Skeletal muscle cell (primary cell): ENCODE data around the gene LSR.
"Not testable (repeated sequence)": the region's sequence is repeated elsewhere in the genome, so short reads cannot be mapped to it uniquely, and the experiment has no call there.

ENCODE experiments used
- DNase-seq: peaks from one replicate; pipeline ENCODE4 v3.0.0-alpha.2; 2010; ENCODE audit warnings: low read depth
- H3K4me3 ChIP-seq: 2 replicates; pipeline ENCODE4 v1.5.1; 2011; ENCODE audit warnings: low read depth, mild to moderate bottlenecking, control low read depth, low read length, moderate library complexity

The LSR gene

DNA sequence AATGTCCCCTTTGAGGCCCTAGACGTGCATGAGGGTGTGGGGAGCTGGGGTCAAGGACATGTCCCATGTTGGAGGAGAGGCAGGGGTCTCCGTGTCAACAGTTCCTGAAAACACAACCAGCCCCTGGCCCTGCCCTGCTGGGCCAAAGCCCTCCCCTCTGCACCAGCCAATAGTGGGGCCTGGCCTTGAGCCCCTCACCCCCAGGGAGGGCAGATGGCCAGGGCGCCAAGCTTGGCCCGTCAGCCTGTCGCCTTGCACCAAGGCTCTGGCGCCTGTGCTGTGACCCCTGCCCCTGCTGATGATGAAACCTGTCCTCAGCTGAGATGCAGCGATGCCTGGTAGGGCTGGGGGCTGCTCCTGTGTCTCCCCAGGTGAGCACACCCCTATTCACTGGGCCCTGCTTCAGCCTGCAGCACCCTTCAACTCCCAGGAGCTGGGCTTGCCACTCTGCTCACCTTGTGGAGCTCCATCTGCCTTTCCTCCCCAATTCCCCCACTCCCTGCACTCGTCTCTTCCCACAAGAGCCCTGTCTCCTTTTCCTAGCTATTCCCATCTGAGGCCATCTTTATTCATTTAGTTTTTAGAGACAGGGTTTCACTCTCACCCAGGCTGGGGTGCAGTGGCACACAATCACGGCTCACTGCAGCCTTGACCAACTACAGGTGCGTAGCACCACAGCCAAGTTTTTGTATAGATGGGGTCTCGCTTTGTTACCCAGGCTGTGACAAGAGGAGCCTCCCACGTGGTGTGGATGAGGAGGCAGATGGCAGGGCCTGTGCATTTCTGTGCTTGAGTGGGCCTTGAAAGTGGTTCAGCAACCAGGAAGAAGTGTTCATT, 31.4 kb downstream of the LSR start:
- no peak overlapping the region for H3K4me3 ChIP-seq
- no peak for DNase-seq

- H3K4me3 ChIP-seq: no peak overlapping the region
- DNase-seq: no peak
These were observed 32.5 kb downstream of the LSR start for GRCh38 chr19:35281303-35281702.

DNA sequence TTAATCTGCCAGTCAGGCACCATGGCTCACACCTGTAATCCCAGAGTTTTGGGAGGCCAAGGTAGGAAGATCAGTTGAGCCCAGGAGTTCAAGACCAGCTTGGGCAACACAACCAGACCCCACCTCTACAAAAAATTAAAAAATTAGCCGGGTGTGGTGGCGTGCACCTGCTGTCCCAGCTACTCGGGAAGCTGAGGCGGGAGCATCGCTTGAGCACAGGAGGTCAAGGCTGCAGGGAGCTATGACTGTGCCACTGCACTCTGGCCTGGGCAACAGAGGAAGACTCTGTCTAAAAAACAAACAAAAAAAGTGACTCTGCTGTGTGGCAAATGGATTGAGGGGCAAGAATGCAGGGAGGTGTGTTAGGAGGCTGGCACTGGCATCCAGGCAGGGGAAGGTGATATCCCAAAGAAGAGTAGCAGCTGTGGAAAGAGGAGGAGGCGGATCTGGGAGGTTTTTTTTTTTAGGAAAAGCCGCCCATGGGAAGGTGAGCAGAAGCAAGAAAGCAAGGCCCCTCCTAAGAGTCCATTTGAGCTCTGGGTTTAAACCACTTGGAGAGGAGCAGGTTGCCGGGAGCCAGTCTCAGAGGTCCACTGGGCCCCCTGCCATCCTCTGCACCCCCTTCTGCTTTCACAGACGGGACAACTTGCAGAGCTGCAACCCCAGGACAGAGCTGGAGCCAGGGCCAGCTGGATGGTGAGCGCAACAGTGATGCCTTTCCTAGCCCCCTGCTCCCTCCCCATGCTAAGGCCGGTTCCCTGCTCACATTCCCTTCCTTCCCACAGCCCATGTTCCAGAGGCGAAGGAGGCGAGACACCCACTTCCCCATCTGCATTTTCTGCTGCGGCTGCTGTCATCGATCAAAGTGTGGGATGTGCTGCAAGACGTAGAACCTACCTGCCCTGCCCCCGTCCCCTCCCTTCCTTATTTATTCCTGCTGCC, 35.6 kb downstream of the LSR start:
- no peak overlapping the region for H3K4me3 ChIP-seq
- no peak for DNase-seq

DNA sequence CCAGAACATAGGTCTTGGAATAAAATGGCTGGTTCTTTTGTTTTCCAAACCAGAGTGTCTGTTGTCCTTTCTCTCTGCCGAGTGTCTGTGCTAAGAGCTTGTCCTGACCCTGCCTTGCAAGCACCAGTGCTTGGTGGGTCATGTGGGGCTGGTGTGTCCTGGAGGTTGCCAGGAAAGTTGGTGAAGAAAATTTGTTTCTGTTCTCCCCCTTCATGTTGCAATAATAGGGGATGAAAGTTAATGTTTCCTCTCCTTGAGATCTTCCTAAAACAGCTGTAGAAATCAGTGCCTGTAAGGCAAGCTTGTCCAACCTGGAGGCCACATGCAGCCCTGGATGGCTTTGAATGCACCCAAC, 36.3 kb downstream of the LSR start:
- no peak for DNase-seq

GRCh38 chr19:35285465-35285864, 36.7 kb downstream of the LSR start:
- not testable (repeated sequence) for H3K4me3 ChIP-seq, DNase-seq

More for the DNA sequence above, 36.3 kb downstream of the LSR start:
- H3K4me3 ChIP-seq: no peak overlapping the region

DNA sequence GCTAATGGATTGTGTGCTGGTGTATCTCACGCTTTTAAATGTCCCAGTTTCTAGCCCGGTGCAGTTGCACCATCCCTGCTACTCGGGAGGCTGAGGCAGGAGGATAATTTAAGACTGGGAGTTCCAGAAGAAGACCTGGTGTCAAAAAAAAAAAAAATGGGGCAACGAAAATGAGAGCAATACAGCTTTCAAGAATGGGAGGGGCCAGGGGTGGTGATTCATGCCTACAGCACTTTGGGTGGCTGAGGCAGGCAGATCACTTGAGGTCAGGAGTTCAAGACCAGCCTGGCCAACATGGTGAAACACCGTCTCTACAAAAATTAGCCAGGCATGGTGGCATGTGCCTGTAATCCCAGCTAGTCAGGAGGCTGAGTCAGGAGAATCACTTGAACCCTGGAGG, 37.3 kb downstream of the LSR start:
- DNase-seq, H3K4me3 ChIP-seq: not testable (repeated sequence)

GRCh38 chr19:35287713-35288112, 38.9 kb downstream of the LSR start:
- no peak overlapping the region for H3K4me3 ChIP-seq
- no peak for DNase-seq

DNA sequence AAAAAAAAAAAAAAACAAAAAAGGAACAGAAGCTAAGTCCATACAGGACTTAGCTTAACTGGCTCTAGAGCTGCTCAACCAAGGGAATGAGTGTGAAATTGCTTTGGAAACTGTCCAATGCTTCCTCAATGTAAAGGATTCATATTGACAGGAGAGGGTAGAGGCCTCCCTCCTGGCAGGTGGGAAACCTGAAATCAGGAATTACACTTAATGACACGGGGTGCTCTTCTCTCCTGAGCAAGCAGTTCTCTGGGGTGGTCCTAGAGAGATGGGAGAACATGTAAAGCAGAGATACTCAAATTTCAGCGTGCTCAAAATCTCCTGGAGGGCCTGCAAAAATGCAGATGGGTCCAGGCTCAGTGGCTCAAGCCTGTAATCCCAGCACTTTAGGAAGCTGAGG, 39.5 kb downstream of the LSR start:
- H3K4me3 ChIP-seq: no peak overlapping the region
- DNase-seq: no peak

GRCh38 chr19:35288906-35289305, 40.1 kb downstream of the LSR start:
- H3K4me3 ChIP-seq: no peak overlapping the region
- no peak for DNase-seq

DNA sequence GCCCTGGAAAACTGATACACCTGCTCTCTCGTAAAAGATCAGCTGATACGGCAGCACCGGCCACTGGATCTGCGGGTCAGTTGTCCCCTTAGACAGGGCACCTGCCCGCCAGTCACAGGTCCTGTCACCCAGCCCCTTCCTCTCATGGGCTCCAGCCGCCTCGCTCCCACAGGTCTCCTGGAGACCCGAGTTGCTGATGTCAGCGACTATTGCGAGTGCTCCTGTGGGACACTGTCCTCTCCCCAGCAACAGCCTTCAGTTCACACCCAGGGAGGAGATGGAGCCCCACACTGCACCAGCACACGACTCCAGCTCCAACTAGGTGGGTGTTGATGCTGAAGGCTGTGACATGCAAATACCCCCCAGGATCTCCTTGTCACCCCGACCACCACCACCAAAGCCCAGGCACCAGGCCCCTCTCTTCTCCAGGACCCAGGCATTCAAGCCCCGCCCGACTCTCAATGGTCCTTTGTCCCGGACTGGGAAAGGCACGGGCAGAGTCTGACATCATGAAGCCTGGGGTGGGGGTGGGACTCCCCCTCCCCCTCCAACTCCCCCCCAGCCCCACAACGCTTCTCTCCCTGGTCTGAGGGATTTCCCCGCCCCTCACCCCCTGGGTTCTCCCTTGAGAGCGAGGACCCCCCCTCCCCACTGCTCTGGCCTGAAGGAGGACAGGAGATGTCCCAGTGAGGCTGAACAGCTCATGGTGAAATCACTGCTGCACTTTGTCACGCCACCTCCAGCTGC, 41.8 kb downstream of the LSR start:
- no peak overlapping the region for H3K4me3 ChIP-seq

DNA sequence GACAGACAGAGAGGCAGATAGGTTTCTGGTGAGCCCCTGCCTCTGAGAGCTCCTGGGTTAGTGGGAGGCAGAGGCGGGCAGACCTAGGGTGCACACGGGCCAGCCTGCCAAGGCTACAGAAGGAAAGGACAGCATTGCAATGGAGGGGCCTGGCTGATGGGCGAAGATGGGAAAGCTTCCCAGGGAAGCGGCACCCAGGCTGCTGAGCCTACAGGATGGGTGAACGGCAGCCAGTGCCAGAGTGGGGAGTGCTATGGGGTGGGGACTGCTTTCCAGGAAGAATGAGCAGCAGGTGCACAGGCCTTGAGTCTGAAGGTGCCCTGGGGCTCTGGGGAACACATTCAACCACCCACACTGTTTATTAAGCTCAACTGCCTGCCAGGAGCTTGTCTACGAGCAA, 42.5 kb downstream of the LSR start:
- H3K4me3 ChIP-seq: no peak overlapping the region

More for the DNA sequence above, 41.8 kb downstream of the LSR start:
- DNase-seq: no peak

GRCh38 chr19:35291916-35292315, 43.1 kb downstream of the LSR start, which contains the start of gene MAG:
Gene MAG, plus strand, starts transcription at chr19:35292161. Its CDS starts 3,248 bp downstream, at chr19:35295409.
- H3K4me3 ChIP-seq: no peak within 1 kb of the TSS
- no peak for DNase-seq

More for the DNA sequence above, 42.5 kb downstream of the LSR start:
- DNase-seq: no peak

- DNase-seq: no peak
- H3K4me3 ChIP-seq: no peak overlapping the region
These were observed 43.9 kb downstream of the LSR start for GRCh38 chr19:35292421-35293362.

DNA sequence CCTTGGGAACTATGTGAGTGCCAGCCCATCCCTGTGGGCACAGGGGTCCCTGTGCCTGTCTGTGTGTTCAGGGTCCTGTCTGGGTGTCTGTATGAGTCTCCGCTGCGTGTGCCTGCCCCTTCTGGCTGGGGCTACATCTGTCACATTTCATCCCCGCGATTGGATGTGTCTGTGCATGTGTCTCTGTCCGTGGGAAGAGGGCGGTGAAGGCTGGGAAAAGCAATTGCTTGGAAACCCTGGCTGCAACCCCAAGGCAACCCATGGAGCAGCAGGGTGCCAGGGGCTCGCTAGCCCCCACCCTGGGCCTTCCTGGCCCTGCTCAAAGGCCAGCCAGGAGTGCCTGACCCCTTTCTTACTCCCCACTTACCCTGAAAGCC, 44.5 kb downstream of the LSR start:
- H3K4me3 ChIP-seq: no peak overlapping the region

DNA sequence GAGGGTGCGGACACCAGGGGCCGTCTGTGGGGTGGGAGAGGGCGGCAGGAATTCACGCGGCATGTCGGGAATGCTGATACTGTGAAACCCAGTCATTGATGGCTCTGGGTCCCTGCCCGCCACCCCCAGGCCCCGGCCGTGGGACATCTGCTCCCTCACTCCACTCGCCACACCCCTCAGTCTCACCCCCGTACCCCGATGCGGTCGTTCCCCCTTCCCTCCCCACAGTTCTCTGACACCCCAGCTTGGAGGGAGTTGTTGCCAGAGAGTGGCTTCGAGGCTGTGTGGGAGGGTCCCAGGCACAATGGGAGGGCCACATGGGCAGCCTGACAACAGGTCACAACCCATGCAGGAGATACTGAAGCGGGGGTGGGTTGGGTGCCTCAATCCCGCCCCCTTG, 45.0 kb downstream of the LSR start:
- DNase-seq: no peak
- no peak overlapping the region for H3K4me3 ChIP-seq

More for the DNA sequence above, 44.5 kb downstream of the LSR start:
- no peak for DNase-seq

- no peak for DNase-seq
- H3K4me3 ChIP-seq: no peak overlapping the region
These were observed 45.5 kb downstream of the LSR start for GRCh38 chr19:35294328-35294727.

DNA sequence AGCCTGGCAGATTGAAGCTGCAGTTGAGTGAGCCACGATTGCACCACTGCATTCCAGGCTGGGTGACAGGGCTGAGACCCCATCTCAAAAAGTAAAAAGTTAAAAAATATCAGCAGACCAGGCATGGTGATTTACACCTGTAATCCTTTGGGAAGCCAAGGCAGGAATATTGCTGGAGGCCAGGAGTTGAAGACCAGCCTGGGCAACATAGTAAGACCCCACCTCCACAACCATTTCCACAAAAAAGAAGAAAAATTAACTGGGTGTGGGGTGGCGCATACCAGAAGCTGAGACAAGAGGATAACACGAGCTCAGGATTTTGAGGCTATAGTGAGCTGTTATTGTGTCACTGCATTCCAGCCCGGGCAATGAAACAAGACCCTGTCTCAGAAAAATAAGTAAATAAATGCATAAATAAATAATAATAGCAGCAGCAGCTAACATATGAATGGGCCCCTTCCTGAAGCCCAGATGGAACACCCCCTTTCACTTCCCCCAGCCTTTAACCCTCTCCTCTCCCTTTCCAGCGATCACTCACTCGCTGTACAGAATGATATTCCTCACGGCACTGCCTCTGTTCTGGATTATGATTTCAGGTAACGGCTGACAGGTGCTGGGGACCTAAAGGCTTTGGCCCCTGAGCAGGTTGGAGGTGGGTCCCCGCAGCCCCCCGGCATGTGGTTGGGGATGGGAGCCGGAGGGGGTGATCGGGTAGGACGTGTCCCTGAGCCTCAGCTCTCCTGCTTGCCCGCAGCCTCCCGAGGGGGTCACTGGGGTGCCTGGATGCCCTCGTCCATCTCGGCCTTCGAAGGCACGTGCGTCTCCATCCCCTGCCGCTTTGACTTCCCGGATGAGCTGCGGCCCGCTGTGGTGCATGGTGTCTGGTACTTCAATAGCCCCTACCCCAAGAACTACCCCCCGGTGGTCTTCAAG, 46.3 kb downstream of the LSR start:
- DNase-seq: no peak
- no peak overlapping the region for H3K4me3 ChIP-seq
